HAP-1 (cell line): ENCODE results near the gene TGFBR2.

Source experiments
- DNase-seq, 2 experiments: peaks; one replicate each; pipeline ENCODE4 v3.0.0-alpha.2; 2016 to 2020; ENCODE audit warnings: low spot score in 2 of 2
- H3K27me3 ChIP-seq: fragments of 250-450 bp; sonication (Bioruptor Pico); 2 replicates; pipeline ENCODE4 v1.5.1; 2020; ENCODE audit warnings: low read depth, mild to moderate bottlenecking, moderate library complexity
- H3K36me3 ChIP-seq: fragments of 250-450 bp; sonication (Bioruptor Pico); replicated peaks from 2 replicates; pipeline ENCODE4 v1.5.1; 2020; ENCODE audit warnings: mild to moderate bottlenecking
- H3K4me1 ChIP-seq: fragments of 250-450 bp; sonication (Bioruptor Pico); 2 replicates; pipeline ENCODE4 v1.5.1; 2020; ENCODE audit warnings: mild to moderate bottlenecking
- H3K4me3 ChIP-seq: fragments of 250-450 bp; sonication (Bioruptor Pico); 2 replicates; pipeline ENCODE4 v1.5.1; 2020; ENCODE audit warnings: mild to moderate bottlenecking, moderate library complexity
- H3K9me3 ChIP-seq: fragments of 250-450 bp; sonication (Bioruptor Pico); 2 replicates; pipeline ENCODE4 v1.5.1; 2020; ENCODE audit warnings: mild to moderate bottlenecking, moderate library complexity
- in situ Hi-C: fragments of 300-500 bp; cut with MboI; formaldehyde crosslinking; loops from 3 replicates; pipeline ENCODE4 v1.14.3; 2020; ENCODE audit warnings: low sequenced_read_pairs, inconsistent platforms, mixed read lengths

TGFBR2 gene

GRCh38 chr3:30702828-30703397 lies 96.5 kb downstream of the TGFBR2 start:
- peak in 1 of 2 experiments; percentile 56 for DNase-seq
- peaks cover 5% of the 10 kb centered on the region; the same call in 1 of the 2 replicates for H3K9me3 ChIP-seq
- no peaks in the 10 kb centered on the region for H3K27me3 ChIP-seq
- no peak overlapping the region for H3K4me3 ChIP-seq
- peaks cover 31% of the 10 kb centered on the region for H3K4me1 ChIP-seq
- in situ Hi-C loops, result no loop called here
- no peaks in the 10 kb centered on the region; the same call in 1 of the 2 replicates for H3K36me3 ChIP-seq

DNA sequence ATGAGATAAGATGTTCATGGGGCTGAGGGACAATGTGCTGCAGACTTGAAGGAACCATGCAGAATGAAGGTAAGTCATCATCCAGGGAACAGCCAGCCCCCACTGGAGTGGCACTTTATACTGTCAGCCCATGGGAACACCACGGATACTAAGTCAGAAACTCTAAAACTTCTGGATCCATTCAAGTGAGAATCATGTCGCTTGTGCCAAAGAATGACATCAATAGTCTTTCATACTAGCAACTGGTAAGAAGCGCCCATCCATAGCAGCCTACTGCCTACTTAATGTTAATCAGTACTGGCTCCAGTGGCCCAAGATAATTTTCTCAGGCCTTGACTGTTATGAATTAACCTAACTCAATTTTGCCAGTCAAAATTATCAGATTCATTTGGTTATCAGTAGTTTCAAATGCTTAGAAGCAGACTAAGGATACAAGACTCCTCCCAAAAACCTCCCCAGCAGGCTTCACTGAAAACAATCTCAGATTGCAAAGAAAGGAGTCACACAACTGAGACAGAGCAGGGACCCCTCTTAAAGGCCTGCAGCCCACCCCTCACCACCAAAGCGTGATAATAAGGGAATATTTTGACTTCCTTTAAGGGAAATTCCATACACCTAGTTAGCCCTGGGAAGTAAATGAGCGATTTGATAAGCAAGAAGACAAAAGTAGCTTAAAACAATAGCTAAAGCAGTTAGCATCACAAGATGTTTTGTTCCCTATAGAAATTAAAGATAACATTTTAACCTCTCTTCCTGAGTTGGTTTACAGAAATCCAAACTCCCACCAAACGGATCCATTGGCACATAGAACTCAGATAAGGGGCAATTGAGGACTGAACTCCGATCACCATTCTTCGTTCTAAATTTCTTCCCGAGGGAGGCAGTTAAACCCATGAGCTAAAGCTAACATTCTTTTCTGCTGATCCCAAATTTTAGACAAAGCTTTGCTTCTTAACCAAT lies 98.8 kb downstream of the TGFBR2 start:
- Histone ChIP-seq H3K27me3 (no peaks in the 10 kb centered on the region), H3K9me3 (peaks cover 5% of the 10 kb centered on the region; the same call in 1 of the 2 replicates), H3K4me1 (peaks cover 33% of the 10 kb centered on the region), H3K4me3 (no peak overlapping the region), H3K36me3 (no peaks in the 10 kb centered on the region; the same call in 1 of the 2 replicates)
- in situ Hi-C loops, result no loop called here
- no peak for DNase-seq

DNA sequence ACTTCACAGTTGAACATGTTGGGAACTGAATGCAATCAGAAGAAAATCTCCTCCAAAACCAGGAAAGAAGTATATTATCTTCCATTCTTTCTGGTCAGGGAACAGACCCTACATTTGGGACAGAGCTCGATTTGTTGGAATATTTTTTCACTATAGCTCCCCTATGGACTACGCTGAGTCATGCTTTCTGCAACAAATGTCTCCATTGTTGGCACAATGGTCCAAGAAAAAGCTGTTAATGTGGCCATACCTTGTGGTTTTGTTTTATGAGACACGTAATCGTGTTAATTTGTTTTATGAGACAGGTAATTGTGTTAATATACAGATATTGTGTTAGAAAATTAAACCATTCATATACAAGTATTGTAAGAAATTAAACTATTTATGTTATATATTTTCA lies 101.4 kb downstream of the TGFBR2 start:
- in situ Hi-C loops, result no loop called here
- no peaks in the 10 kb centered on the region for H3K36me3 ChIP-seq
- H3K27me3 ChIP-seq, result no peaks in the 10 kb centered on the region
- peaks cover 19% of the 10 kb centered on the region for H3K4me1 ChIP-seq
- peaks cover 5% of the 10 kb centered on the region; the same call in 1 of the 2 replicates for H3K9me3 ChIP-seq
- no peak for DNase-seq
- H3K4me3 ChIP-seq, result no peak overlapping the region

DNA sequence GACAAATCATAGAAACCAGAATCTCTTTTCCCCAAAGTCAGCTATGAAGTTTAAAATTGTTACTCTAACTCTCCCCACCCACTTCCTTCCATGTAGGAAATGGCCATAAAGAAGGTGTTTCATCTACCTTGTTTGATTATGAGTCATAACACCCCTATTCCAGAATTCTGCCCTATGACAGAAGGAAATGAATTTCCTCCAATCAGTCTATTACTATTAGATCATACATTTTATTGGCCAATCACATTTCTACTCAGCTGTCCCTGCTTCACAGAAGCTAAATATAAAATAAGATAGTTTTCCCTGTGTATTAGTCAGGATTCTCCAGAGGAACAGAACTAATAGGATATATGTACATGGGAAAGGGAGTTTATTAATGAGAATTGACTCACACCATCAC lies 102.1 kb downstream of the TGFBR2 start:
- DNase-seq, result no peak
- no peaks in the 10 kb centered on the region for H3K36me3 ChIP-seq
- H3K9me3 ChIP-seq, result peaks cover 2% of the 10 kb centered on the region; the same call in 1 of the 2 replicates
- peaks cover 12% of the 10 kb centered on the region for H3K4me1 ChIP-seq
- no peak overlapping the region for H3K4me3 ChIP-seq
- in situ Hi-C loops, result no loop called here
- no peaks in the 10 kb centered on the region for H3K27me3 ChIP-seq

DNA sequence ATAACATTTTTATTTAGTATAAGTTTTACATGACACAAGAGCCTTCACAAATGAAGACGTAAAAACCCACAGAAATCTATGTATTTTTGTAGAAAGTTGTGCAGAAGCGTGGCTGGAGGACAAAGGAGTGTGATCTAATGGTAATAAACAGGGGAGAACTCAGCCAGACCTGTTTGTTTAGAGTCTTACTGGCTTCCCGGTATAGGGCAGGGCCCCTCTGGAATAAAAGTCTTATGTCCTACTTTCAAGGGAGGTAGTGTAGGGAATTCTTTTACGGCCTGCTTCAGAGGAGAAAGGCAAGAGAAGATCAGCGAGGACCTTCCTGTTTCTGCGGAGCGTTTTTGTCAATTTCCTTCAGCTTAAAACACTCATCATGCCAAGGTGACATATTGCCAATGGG lies 103.6 kb downstream of the TGFBR2 start:
- Histone ChIP-seq H3K4me3 (no peak overlapping the region), H3K9me3 (no peaks in the 10 kb centered on the region), H3K27me3 (no peaks in the 10 kb centered on the region), H3K36me3 (no peaks in the 10 kb centered on the region), H3K4me1 (peaks cover 2% of the 10 kb centered on the region; the same call in 1 of the 2 replicates)
- in situ Hi-C loops, result no loop called here
- DNase-seq, result no peak

DNA sequence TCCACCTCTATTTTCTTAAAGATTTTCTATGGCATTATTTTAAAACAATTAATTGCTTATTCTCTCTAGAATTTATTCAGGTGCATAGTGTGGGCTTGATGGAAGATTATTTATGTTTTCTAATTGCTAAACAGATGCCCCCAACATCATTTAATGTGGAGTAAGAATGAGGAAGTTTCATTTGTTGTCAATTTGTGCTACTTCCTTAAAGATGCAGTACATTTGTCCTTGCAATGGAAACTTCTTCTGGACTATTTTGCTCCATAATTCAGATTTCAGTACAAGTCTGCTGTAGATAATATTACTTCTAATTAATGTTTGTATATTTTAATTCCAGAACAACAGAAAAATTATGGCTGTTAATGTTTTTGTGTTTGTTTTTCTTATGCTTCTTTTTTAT lies 104.8 kb downstream of the TGFBR2 start:
- Histone ChIP-seq H3K4me1 (peaks cover 2% of the 10 kb centered on the region; the same call in 1 of the 2 replicates), H3K36me3 (no peaks in the 10 kb centered on the region), H3K9me3 (no peaks in the 10 kb centered on the region), H3K4me3 (no peak overlapping the region), H3K27me3 (no peaks in the 10 kb centered on the region)
- DNase-seq, result no peak
- in situ Hi-C loops, result no loop called here

DNA sequence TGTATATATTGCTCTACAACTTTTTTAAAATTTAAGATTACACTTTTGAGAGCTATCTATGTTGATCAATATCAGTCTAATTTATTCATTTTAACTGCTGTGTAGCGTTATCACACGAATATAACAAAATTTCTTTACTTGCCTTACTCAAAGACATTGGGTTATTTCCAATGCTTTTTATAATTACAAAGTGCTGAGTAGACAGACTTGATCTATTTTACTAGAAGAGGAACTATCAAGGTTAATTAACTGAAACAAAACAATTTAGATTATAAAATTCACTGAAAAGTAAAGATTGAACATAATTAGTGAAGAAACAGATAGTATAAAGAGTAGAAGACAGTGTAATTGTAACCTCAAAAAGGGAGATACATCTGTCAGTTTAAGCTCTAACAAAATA lies 105.5 kb downstream of the TGFBR2 start:
- Histone ChIP-seq H3K27me3 (no peaks in the 10 kb centered on the region), H3K4me3 (no peak overlapping the region), H3K9me3 (no peaks in the 10 kb centered on the region), H3K4me1 (peaks cover 2% of the 10 kb centered on the region; the same call in 1 of the 2 replicates), H3K36me3 (no peaks in the 10 kb centered on the region)
- in situ Hi-C loops, result no loop called here
- DNase-seq, result no peak

DNA sequence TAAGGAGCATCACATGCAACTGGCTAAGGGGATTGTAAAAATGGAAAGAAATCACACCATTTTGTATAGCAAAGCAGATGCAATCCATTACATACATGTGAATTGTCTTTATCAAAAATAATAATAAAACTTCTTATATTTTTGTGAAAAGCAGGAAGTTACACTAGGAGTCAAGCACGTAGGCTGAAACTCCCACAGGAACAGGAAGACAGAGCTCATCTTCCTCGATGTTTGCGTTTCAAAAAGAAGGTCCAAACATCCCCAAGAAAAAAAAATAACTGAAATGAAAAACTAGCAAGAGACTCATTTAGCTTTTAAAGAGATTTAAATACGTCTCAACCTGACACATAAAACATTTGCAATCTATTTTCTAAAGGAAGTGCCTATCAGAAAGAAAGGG lies 106.6 kb downstream of the TGFBR2 start:
- peaks cover 2% of the 10 kb centered on the region; the same call in 1 of the 2 replicates for H3K4me1 ChIP-seq
- H3K9me3 ChIP-seq, result no peaks in the 10 kb centered on the region
- H3K36me3 ChIP-seq, result no peaks in the 10 kb centered on the region
- in situ Hi-C loops, result no loop called here
- no peaks in the 10 kb centered on the region for H3K27me3 ChIP-seq
- no peak overlapping the region for H3K4me3 ChIP-seq
- no peak for DNase-seq

- DNase-seq, result no peak
- H3K4me3 ChIP-seq, result no peak overlapping the region
- no peaks in the 10 kb centered on the region for H3K36me3 ChIP-seq
- no peaks in the 10 kb centered on the region for H3K27me3 ChIP-seq
- peaks cover 2% of the 10 kb centered on the region; the same call in 1 of the 2 replicates for H3K4me1 ChIP-seq
- in situ Hi-C loops, result no loop called here
- H3K9me3 ChIP-seq, result no peaks in the 10 kb centered on the region
Observed at GRCh38 chr3:30713885-30714503, 107.6 kb downstream of the TGFBR2 start.

- in situ Hi-C loops, result no loop called here
- Histone ChIP-seq H3K4me3 (no peak overlapping the region), H3K9me3 (no peaks in the 10 kb centered on the region), H3K4me1 (no peaks in the 10 kb centered on the region), H3K36me3 (no peaks in the 10 kb centered on the region), H3K27me3 (no peaks in the 10 kb centered on the region)
- DNase-seq, result no peak
Observed at GRCh38 chr3:30719536-30719935, 113.1 kb downstream of the TGFBR2 start.

DNA sequence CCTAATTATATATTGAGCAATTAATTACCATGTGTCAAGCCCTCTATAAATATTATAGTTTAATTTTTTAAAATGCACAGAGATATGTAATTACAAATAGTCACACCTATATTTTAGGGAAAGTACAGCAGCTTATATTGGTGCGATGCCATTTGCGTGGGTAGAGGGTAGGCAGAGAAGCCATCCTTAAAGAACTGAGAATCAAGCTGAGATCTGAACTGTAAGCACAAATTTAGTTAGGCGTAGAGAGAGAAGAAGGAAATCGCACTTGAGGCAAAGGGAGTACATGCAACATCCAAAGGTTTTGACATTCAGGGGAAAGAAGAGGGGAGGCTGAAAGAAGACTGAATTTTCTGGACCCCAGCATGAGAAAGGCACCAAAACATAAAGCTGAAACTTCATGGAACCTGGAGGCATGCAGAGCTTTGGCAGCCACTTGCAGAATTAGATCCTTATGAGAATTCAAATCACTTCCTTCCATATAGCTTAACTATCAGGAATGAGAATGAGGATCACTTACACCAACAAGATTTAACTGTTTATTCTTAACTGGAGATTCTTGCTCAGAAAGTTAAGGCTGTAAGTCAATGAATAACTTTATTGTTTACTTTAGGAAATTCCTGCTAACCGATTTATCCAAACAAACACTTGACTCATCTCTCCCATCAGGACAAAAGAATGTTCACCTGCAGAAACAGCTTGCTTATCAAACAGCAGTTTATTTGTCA lies 114.3 kb downstream of the TGFBR2 start:
- no peak overlapping the region for H3K4me3 ChIP-seq
- no peaks in the 10 kb centered on the region for H3K9me3 ChIP-seq
- DNase-seq, result no peak
- no peaks in the 10 kb centered on the region for H3K27me3 ChIP-seq
- in situ Hi-C loops, result no loop called here
- no peaks in the 10 kb centered on the region for H3K4me1 ChIP-seq
- H3K36me3 ChIP-seq, result no peaks in the 10 kb centered on the region

GRCh38 chr3:30721314-30721634 lies 114.9 kb downstream of the TGFBR2 start:
- no peak for DNase-seq
- Histone ChIP-seq H3K4me1 (no peaks in the 10 kb centered on the region; the same call in 1 of the 2 replicates), H3K27me3 (no peaks in the 10 kb centered on the region), H3K36me3 (no peaks in the 10 kb centered on the region), H3K9me3 (no peaks in the 10 kb centered on the region), H3K4me3 (no peak overlapping the region)
- in situ Hi-C loops, result no loop called here

GRCh38 chr3:30723211-30723610 lies 116.8 kb downstream of the TGFBR2 start:
- Histone ChIP-seq H3K36me3 (no peaks in the 10 kb centered on the region), H3K27me3 (no peaks in the 10 kb centered on the region), H3K9me3 (no peaks in the 10 kb centered on the region), H3K4me1 (no peaks in the 10 kb centered on the region; the same call in 1 of the 2 replicates), H3K4me3 (no peak overlapping the region)
- DNase-seq, result no peak
- in situ Hi-C loops, result no loop called here
